SK-N-SH (cell line): ENCODE measurements around the gene MBTPS2. TPM values are rescaled to one million over a fixed set of nuclear protein-coding genes. Genes with fewer than 3 reads are reported as not detected.

ENCODE experiments used
- CTCF ChIA-PET: fragments of 300-600, 350-600 bp; formaldehyde crosslinking; extraction: SDS; loops from one replicate; lab custom pipeline; 2021; lab: Yijun Ruan, JAX
- POLR2A ChIA-PET: fragments of 350-600 bp; sonication (Branson Sonifier 250); formaldehyde crosslinking; extraction: SDS; loops from one replicate; lab custom pipeline; 2020; ENCODE audit warnings: antibody characterized with exemption, inconsistent platforms; lab: Yijun Ruan, JAX
- DNase-seq: peaks from one replicate; pipeline ENCODE4 v3.0.0; 2012
- H2AFZ ChIP-seq: fragments of 200-600 bp; sonication (generic); 2 replicates; pipeline ENCODE4 v1.8.1; 2016; ENCODE audit warnings: antibody characterized with exemption, mild to moderate bottlenecking, low read depth
- H3F3A ChIP-seq: fragments of 200-600 bp; sonication (generic); replicated peaks from 2 replicates; pipeline ENCODE3; 2016; ENCODE audit warnings: antibody characterized with exemption, mild to moderate bottlenecking; ENCODE audit not compliant: insufficient read depth
- H3K27ac ChIP-seq, 2 experiments: fragments of 200-500 bp in 1 of 2; fragments of 200-600 bp in 1 of 2; sonication (Bioruptor generic) in 1 of 2; sonication (generic), shearing (Covaris generic) in 1 of 2; 2 replicates each; pipeline versions ENCODE4 v1.5.1 to v1.6.1; 2014 to 2016; ENCODE audit warnings: low read depth in 2 of 2, inconsistent platforms in 1 of 2, low read length in 1 of 2, mild to moderate bottlenecking in 1 of 2, mixed read lengths in 1 of 2
- H3K27me3 ChIP-seq: fragments of 200-600 bp; sonication (generic), shearing (Covaris generic); 2 replicates; pipeline ENCODE4 v1.6.1; 2016; ENCODE audit warnings: mixed run types; ENCODE audit not compliant: insufficient read depth
- H3K36me3 ChIP-seq, 2 experiments: fragments of 200-500 bp in 1 of 2; fragments of 200-600 bp in 1 of 2; sonication (Bioruptor generic) in 1 of 2; sonication (generic) in 1 of 2; replicated peaks in 1 of 2; 2 replicates each; pipeline versions ENCODE3 to v1.5.1; 2014 to 2016; ENCODE audit warnings: low read length in 1 of 2, mild to moderate bottlenecking in 1 of 2; ENCODE audit not compliant: insufficient read depth in 2 of 2, control insufficient read depth in 1 of 2
- H3K4me1 ChIP-seq, 2 experiments: fragments of 200-500 bp in 1 of 2; fragments of 200-600 bp in 1 of 2; sonication (Bioruptor generic) in 1 of 2; sonication (generic), shearing (Covaris generic) in 1 of 2; 2 replicates each; pipeline versions ENCODE4 v1.5.1 to v1.6.1; 2014 to 2016; ENCODE audit warnings: low read depth in 1 of 2, low read length in 1 of 2, mixed run types in 1 of 2; ENCODE audit not compliant: insufficient read depth in 2 of 2, control insufficient read depth in 1 of 2
- H3K4me2 ChIP-seq: fragments of 200-600 bp; sonication (generic), shearing (Covaris generic); 2 replicates; pipeline ENCODE4 v1.6.1; 2017; ENCODE audit warnings: mixed run types
- H3K4me3 ChIP-seq, 2 experiments: fragments of 200-500 bp in 1 of 2; fragments of 200-600 bp in 1 of 2; sonication (Bioruptor generic) in 1 of 2; sonication (generic), shearing (Covaris generic) in 1 of 2; 2 replicates each; pipeline versions ENCODE4 v1.5.1 to v1.8.1; 2014 to 2016; ENCODE audit warnings: low read depth in 2 of 2, inconsistent platforms in 1 of 2, low read length in 1 of 2, mild to moderate bottlenecking in 1 of 2, mixed read lengths in 1 of 2, moderate library complexity in 1 of 2
- H3K79me2 ChIP-seq: fragments of 200-600 bp; sonication (generic); 2 replicates; pipeline ENCODE4 v1.8.1; 2017; ENCODE audit warnings: mild to moderate bottlenecking; ENCODE audit not compliant: insufficient read depth
- H3K9ac ChIP-seq: fragments of 200-600 bp; sonication (generic); 2 replicates; pipeline ENCODE4 v1.6.1; 2017; ENCODE audit warnings: mixed run types
- H3K9me2 ChIP-seq: fragments of 200-600 bp; sonication (generic); 2 replicates; pipeline ENCODE4 v1.6.1; 2017; ENCODE audit warnings: mixed run types
- H3K9me3 ChIP-seq: fragments of 200-600 bp; sonication (generic); 2 replicates; pipeline ENCODE4 v1.6.1; 2017; ENCODE audit warnings: mixed run types, mild to moderate bottlenecking, moderate library complexity
- H4K20me1 ChIP-seq: fragments of 200-600 bp; sonication (generic); 2 replicates; pipeline ENCODE4 v1.6.1; 2017; ENCODE audit warnings: mild to moderate bottlenecking, mixed run types; ENCODE audit not compliant: insufficient read depth
- ELF1 ChIP-seq: IDR thresholded peaks from 2 replicates; pipeline ENCODE4 v1.4.0; 2012
- EZH2phosphoT487 ChIP-seq: fragments of 200-600 bp; sonication (generic); IDR thresholded peaks from 2 replicates; pipeline ENCODE4 v1.6.1; 2017; ENCODE audit warnings: low read depth, mixed run types, mild to moderate bottlenecking, antibody characterized with exemption, moderate library complexity, borderline replicate concordance
- FOSL2 ChIP-seq: IDR thresholded peaks from 2 replicates; pipeline ENCODE4 v1.4.0; 2012; ENCODE audit warnings: low read depth, mild to moderate bottlenecking, moderate library complexity, borderline replicate concordance
- FOXM1 ChIP-seq: IDR thresholded peaks from 2 replicates; pipeline ENCODE4 v1.4.0; 2012; ENCODE audit warnings: low read depth, mild to moderate bottlenecking
- MXI1 ChIP-seq: IDR thresholded peaks from 2 replicates; pipeline ENCODE4 v1.6.1; 2012; ENCODE audit warnings: mild to moderate bottlenecking, low read depth, low read length, improper control_type of control experiment
- NRF1 ChIP-seq: IDR thresholded peaks from 2 replicates; pipeline ENCODE4 v1.6.1; 2012; ENCODE audit warnings: low read depth, mild to moderate bottlenecking, low read length
- REST ChIP-seq: IDR thresholded peaks from 2 replicates; pipeline ENCODE4 v1.6.1; 2012; ENCODE audit warnings: mild to moderate bottlenecking, low read depth, low read length, moderate library complexity
- SIN3A ChIP-seq: IDR thresholded peaks from 2 replicates; pipeline ENCODE4 v1.6.1; 2012; ENCODE audit warnings: low read depth, mild to moderate bottlenecking, low read length, moderate library complexity, borderline replicate concordance
- SMC3 ChIP-seq: IDR thresholded peaks from 2 replicates; pipeline ENCODE4 v1.6.1; 2012; ENCODE audit warnings: low read depth, low read length, improper control_type of control experiment
- TAF1 ChIP-seq: IDR thresholded peaks from 2 replicates; pipeline ENCODE4 v1.6.1; 2012; ENCODE audit warnings: low read depth, mild to moderate bottlenecking, low read length, moderate library complexity, borderline replicate concordance
- YY1 ChIP-seq: IDR thresholded peaks from 2 replicates; pipeline ENCODE4 v1.4.0; 2012; ENCODE audit warnings: low read depth, mild to moderate bottlenecking
- WGBS: methylation state at CpG from one replicate; pipeline ENCODE4 v1.1.6; 2017; ENCODE audit warnings: low lambda C conversion rate; 5-methylcytosine and 5-hydroxymethylcytosine counted together
- polyA plus RNA-seq, 3 experiments: library from polyadenylated mRNA; depleted of rRNA; stranded (reverse); fragments of >200 nt; gene quantifications; 2 replicates each; pipeline ENCODE4 v1.2.3, GENCODE V29; 2012
- TF ChIP-seq, protein P1 (sequence below): IDR thresholded peaks from 2 replicates; pipeline ENCODE4; 2012
- TF ChIP-seq, protein P2 (sequence below): fragments of 150-350 bp; IDR thresholded peaks from 2 replicates; pipeline ENCODE4 v1.6.1; 2017; ENCODE audit warnings: antibody characterized with exemption, low read length, low read depth, borderline replicate concordance
- TF ChIP-seq, protein P3 (sequence below): IDR thresholded peaks from 2 replicates; pipeline ENCODE4 v1.4.0; 2012; ENCODE audit warnings: low read depth, borderline replicate concordance

Gene MBTPS2
- polyA plus RNA-seq, 1 of the 3 experiments (the other 2 are of a cell fraction), result 21.6 TPM

- H3K4me3 ChIP-seq, result no peak overlapping the region
- H3K36me3 ChIP-seq, result no peaks in the 10 kb centered on the region
- H3K4me1 ChIP-seq, result no peaks in the 10 kb centered on the region
- no peaks in the 10 kb centered on the region for H3K79me2 ChIP-seq
- H3K4me2 ChIP-seq, result no peak overlapping the region
- TF ChIP-seq TAF1, result no peak
- no peak for TF ChIP-seq EZH2phosphoT487
- no peak for TF ChIP-seq MXI1
- TF ChIP-seq, protein P1, sequence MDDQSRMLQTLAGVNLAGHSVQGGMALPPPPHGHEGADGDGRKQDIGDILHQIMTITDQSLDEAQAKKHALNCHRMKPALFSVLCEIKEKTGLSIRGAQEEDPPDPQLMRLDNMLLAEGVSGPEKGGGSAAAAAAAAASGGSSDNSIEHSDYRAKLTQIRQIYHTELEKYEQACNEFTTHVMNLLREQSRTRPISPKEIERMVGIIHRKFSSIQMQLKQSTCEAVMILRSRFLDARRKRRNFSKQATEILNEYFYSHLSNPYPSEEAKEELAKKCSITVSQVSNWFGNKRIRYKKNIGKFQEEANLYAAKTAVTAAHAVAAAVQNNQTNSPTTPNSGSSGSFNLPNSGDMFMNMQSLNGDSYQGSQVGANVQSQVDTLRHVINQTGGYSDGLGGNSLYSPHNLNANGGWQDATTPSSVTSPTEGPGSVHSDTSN, result no peak
- TF ChIP-seq SIN3A, result no peak
- no peak for TF ChIP-seq SMC3
- TF ChIP-seq, protein P2, sequence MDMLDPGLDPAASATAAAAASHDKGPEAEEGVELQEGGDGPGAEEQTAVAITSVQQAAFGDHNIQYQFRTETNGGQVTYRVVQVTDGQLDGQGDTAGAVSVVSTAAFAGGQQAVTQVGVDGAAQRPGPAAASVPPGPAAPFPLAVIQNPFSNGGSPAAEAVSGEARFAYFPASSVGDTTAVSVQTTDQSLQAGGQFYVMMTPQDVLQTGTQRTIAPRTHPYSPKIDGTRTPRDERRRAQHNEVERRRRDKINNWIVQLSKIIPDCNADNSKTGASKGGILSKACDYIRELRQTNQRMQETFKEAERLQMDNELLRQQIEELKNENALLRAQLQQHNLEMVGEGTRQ, result no peak
- TF ChIP-seq NRF1, result no peak
- no peak for TF ChIP-seq ELF1
- TF ChIP-seq YY1, result no peak
- TF ChIP-seq, protein P3, sequence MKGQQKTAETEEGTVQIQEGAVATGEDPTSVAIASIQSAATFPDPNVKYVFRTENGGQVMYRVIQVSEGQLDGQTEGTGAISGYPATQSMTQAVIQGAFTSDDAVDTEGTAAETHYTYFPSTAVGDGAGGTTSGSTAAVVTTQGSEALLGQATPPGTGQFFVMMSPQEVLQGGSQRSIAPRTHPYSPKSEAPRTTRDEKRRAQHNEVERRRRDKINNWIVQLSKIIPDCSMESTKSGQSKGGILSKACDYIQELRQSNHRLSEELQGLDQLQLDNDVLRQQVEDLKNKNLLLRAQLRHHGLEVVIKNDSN, result no peak
- TF ChIP-seq FOSL2, result no peak
- TF ChIP-seq FOXM1, result no peak
- no peak for TF ChIP-seq REST
- TF ChIP-seq, all 33 proteins: peak for 0
- Histone ChIP-seq H3K9me2 (no peaks in the 10 kb centered on the region), H4K20me1 (no peaks in the 10 kb centered on the region), H3K9ac (no peak overlapping the region), H3K27ac (peak overlapping the region in 1 of 2 experiments; percentile 11; a peak in 1 of 4 replicates), H2AFZ (no peak overlapping the region), H3K9me3 (no peaks in the 10 kb centered on the region), H3F3A (no peaks in the 10 kb centered on the region), H3K27me3 (no peaks in the 10 kb centered on the region)
- ChIA-PET POLR2A (no interaction called here), CTCF (interaction anchor here (0.8 kb wide), 1 partner anchor 159 kb away, joined by 3 read pairs; no protein-coding TSS in a partner anchor)
- 29% methylated on average over 1 of the region's 1 CpG for WGBS
- DNase-seq, result no peak
These were observed 67.8 kb downstream of the MBTPS2 start for GRCh38 chrX:21907260-21907659.
